Ovary (tissue), 9 donors: Measurements from ENCODE around the gene CIB1. TPM values are rescaled to one million over a fixed set of nuclear protein-coding genes. Genes with fewer than 3 reads are reported as not detected.

Experiments used
- DNase-seq, 5 donors: peaks; one replicate each; pipeline ENCODE4 v3.0.0-alpha.2; 2019 to 2020
- H3K27ac ChIP-seq, 2 donors: fragments of 200-600 bp; one replicate each; pipeline versions ENCODE4 v1.5.1 to v1.8.0; 2019 to 2022
- H3K27me3 ChIP-seq: fragments of 200-600 bp; one replicate; pipeline ENCODE4 v1.8.0; 2022
- H3K36me3 ChIP-seq: fragments of 200-600 bp; sonication (generic); one replicate; pipeline ENCODE4 v1.5.1; 2019
- H3K4me1 ChIP-seq: one replicate; pipeline ENCODE4 v1.8.1; 2013; ENCODE audit warnings: mild to moderate bottlenecking, moderate library complexity; ENCODE audit not compliant: insufficient read depth
- H3K4me3 ChIP-seq: fragments of 200-600 bp; sonication (generic); one replicate; pipeline ENCODE4 v1.5.1; 2017
- H3K9me3 ChIP-seq, 2 donors: fragments of 200-600 bp in 1 of 2; sonication (generic) in 1 of 2; one replicate each; pipeline versions ENCODE4 v1.5.1 to v1.8.1; 2013 to 2019; ENCODE audit warnings: mild to moderate bottlenecking in 1 of 2, moderate library complexity in 1 of 2
- EP300 ChIP-seq: sonication (generic); formaldehyde crosslinking; IDR thresholded peaks from one replicate; pipeline ENCODE4 v1.6.1; 2017; ENCODE audit warnings: antibody characterized with exemption
- POLR2A ChIP-seq: fragments of 450-650 bp; IDR thresholded peaks from one replicate; pipeline ENCODE4 v1.6.1; 2017; ENCODE audit warnings: antibody characterized with exemption, mild to moderate bottlenecking, moderate library complexity
- WGBS, 3 donors: extraction: QIAGEN DNeasy Blood & Tissue Kit in 1 of 3; methylation state at CpG; one replicate each; pipeline versions ENCODE4 v1.1.5 to v1.1.7; 2013 to 2017; 5-methylcytosine and 5-hydroxymethylcytosine counted together
- intact Hi-C, 4 donors: fragments of 100-400 bp; cut with DNase I; formaldehyde crosslinking; loops; one replicate each; pipeline versions ENCODE4 v1.11.0 to v1.15.1; 2022 to 2023
- polyA plus RNA-seq, 2 donors: library from polyadenylated mRNA; stranded (reverse); fragments of 200-250 nt in 1 of 2; fragments of 350-450 nt in 1 of 2; fragmentation: Illumina TruSeq in 1 of 2; extraction: RNeasy Lipid Tissue Mini Kit (QIAGEN cat#74804) in 1 of 2; gene quantifications; one replicate each; pipeline ENCODE4 v1.2.3, GENCODE V29; 2013 to 2014
- total RNA-seq, 7 donors: library from RNA; depleted of rRNA in 2 of 7; stranded (reverse); fragments of >200 nt in 2 of 7; fragmentation: NEBNext Ultra II Directional in 3 of 7; extraction: Animal tissue kit (Norgen Biotek cat#: 25700) in 3 of 7; gene quantifications; one replicate each; pipeline versions ENCODE4 v1.1.0 to v1.2.4, GENCODE V29; 2016 to 2023
- TF ChIP-seq, protein P1 (sequence below), 3 donors: fragments of 450-650 bp in 2 of 3; fragments of 200-600 bp in 1 of 3; IDR thresholded peaks; one replicate each; pipeline versions ENCODE4 v1.5.1 to v1.8.0; 2016 to 2022; ENCODE audit warnings: antibody characterized with exemption in 3 of 3, mild to moderate bottlenecking in 1 of 3
- donor health status: DM: no; HTN: no; CAD: no; lungs with moderate emphysema.
- donor health status: DM: no; HTN: no; CAD: no.
- donor health status: Bipolar disorder and iron deficiency.
- donor health status: DM: yes; HTN: yes; CAD: no.
- donor health status: DM: no; HTN: no; CAD: no.
- donor health status: DM: yes; HTN: yes; CAD: no.

The CIB1 gene
- total and polyA plus RNA-seq, 9 donors, result 18.5 to 68.8 (median 45.0) TPM

GRCh38 chr15:90227336-90227735, 6.4 kb downstream of the CIB1 start:
- Histone ChIP-seq H3K27ac (no peak overlapping the region), H3K4me1 (peaks cover 3% of the 10 kb centered on the region), H3K4me3 (no peak overlapping the region), H3K27me3 (no peaks in the 10 kb centered on the region), H3K9me3 (no peaks in the 10 kb centered on the region), H3K36me3 (no peaks in the 10 kb centered on the region)
- no peak for DNase-seq
- intact Hi-C loops, result loop anchor here in 2 of 4 donors (10.0 kb wide), 3 partner anchors 143 to 333 kb away; partner anchors contain the start of gene AP3S2 (in 1 of the 2)
- no peak for TF ChIP-seq EP300
- TF ChIP-seq, protein P1, sequence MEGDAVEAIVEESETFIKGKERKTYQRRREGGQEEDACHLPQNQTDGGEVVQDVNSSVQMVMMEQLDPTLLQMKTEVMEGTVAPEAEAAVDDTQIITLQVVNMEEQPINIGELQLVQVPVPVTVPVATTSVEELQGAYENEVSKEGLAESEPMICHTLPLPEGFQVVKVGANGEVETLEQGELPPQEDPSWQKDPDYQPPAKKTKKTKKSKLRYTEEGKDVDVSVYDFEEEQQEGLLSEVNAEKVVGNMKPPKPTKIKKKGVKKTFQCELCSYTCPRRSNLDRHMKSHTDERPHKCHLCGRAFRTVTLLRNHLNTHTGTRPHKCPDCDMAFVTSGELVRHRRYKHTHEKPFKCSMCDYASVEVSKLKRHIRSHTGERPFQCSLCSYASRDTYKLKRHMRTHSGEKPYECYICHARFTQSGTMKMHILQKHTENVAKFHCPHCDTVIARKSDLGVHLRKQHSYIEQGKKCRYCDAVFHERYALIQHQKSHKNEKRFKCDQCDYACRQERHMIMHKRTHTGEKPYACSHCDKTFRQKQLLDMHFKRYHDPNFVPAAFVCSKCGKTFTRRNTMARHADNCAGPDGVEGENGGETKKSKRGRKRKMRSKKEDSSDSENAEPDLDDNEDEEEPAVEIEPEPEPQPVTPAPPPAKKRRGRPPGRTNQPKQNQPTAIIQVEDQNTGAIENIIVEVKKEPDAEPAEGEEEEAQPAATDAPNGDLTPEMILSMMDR (IDR thresholded peaks at IDR 0.05), result no peak
- no peak for TF ChIP-seq POLR2A
- WGBS, 3 donors, result 91 to 92% (median 91%) methylated on average over 7 of the region's 7 CpGs

- intact Hi-C loops, result loop anchor here in 2 of 4 donors (10.0 kb wide), 3 partner anchors 141 to 331 kb away; partner anchors contain the start of gene AP3S2 (in 1 of the 2)
- no peaks in the 10 kb centered on the region for H3K9me3 ChIP-seq
- H3K27ac ChIP-seq, result no peak overlapping the region
- no peaks in the 10 kb centered on the region for H3K27me3 ChIP-seq
- no peak overlapping the region for H3K4me3 ChIP-seq
- no peak for DNase-seq
- TF ChIP-seq, protein P1 (IDR thresholded peaks at IDR 0.05), result no peak
- no peak for TF ChIP-seq EP300
- TF ChIP-seq POLR2A, result no peak
- H3K4me1 ChIP-seq, result no peaks in the 10 kb centered on the region
- H3K36me3 ChIP-seq, result no peaks in the 10 kb centered on the region
- 87 to 89% (median 89%) methylated on average over 18 of the region's 18 CpGs for WGBS, 3 donors
These were observed 8.1 kb downstream of the CIB1 start for GRCh38 chr15:90225504-90226234.

DNA sequence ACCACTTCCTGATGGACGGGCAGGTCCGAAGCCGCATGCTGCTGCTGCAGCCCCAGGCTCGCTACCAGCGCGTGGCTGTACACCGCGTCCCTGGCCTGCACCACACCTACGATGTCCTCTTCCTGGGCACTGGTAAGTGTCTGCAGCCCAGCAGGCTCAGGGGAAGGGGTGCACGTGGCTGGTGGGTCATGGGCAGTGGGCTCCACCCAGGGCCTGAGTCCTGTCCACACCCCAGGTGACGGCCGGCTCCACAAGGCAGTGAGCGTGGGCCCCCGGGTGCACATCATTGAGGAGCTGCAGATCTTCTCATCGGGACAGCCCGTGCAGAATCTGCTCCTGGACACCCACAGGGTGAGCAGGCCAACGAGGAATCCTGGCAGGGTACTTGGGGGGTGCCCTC, 8.7 kb downstream of the CIB1 start:
- no peaks in the 10 kb centered on the region for H3K36me3 ChIP-seq
- DNase-seq, result no peak
- no peaks in the 10 kb centered on the region for H3K9me3 ChIP-seq
- 91 to 92% (median 91%) methylated on average over 17 of the region's 17 CpGs for WGBS, 3 donors
- H3K27me3 ChIP-seq, result no peaks in the 10 kb centered on the region
- no peaks in the 10 kb centered on the region for H3K4me1 ChIP-seq
- intact Hi-C loops, result loop anchor here in 2 of 4 donors (10.0 kb wide), 3 partner anchors 140 to 330 kb away; partner anchors contain the start of gene AP3S2 (in 1 of the 2)
- no peak overlapping the region for H3K27ac ChIP-seq
- no peak overlapping the region for H3K4me3 ChIP-seq
- TF ChIP-seq POLR2A, result no peak
- no peak for TF ChIP-seq EP300
- TF ChIP-seq, protein P1 (IDR thresholded peaks at IDR 0.05), result no peak

DNA sequence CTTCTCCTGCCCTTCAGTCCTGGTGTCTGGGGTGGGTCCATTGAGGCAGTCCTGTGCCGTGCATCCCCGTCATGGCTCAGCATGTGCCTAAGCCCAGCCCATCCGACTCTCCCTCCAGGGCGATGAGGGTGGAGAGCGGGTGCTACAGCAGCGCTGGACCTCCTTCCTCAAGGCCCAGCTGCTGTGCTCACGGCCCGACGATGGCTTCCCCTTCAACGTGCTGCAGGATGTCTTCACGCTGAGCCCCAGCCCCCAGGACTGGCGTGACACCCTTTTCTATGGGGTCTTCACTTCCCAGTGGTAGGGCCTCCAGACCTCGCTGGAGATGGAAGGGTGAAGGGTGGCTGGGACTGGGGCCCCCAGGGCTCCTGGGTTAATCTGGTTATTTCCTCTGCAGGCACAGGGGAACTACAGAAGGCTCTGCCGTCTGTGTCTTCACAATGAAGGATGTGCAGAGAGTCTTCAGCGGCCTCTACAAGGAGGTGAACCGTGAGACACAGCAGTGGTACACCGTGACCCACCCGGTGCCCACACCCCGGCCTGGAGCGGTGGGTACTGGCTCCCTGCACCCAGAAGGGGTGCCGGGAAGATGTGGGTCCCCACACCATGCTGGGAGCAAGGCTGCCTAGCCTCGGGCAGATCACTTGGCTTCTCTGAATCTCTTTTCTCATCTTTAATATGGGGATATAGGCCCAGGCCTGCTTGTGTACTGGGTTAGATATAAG, 10.1 kb downstream of the CIB1 start:
- H3K36me3 ChIP-seq, result no peaks in the 10 kb centered on the region
- H3K4me1 ChIP-seq, result no peaks in the 10 kb centered on the region
- intact Hi-C loops, result loop anchor here in 2 of 4 donors (10.0 kb wide), 3 partner anchors 139 to 329 kb away; partner anchors contain the start of gene AP3S2 (in 1 of the 2)
- WGBS, 3 donors, result 93 to 94% (median 93%) methylated on average over 20 to 22 of the region's 22 CpGs
- H3K27ac ChIP-seq, result no peak overlapping the region
- no peak for DNase-seq
- TF ChIP-seq, protein P1 (IDR thresholded peaks at IDR 0.05), result no peak
- TF ChIP-seq POLR2A (no peak), EP300 (no peak)
- no peaks in the 10 kb centered on the region for H3K27me3 ChIP-seq
- no peaks in the 10 kb centered on the region for H3K9me3 ChIP-seq
- no peak overlapping the region for H3K4me3 ChIP-seq
